HG03159 (cell line): ENCODE data around the gene HOXC6.
"Not testable (repeated sequence)": the region's sequence is repeated elsewhere in the genome, so short reads cannot be mapped to it uniquely, and the experiment has no call there.

Experiments used
- ATAC-seq: cut with Tn5 transposase; IDR thresholded peaks from one replicate; pipeline ENCODE4 v1.9.1; 2021; ENCODE audit warnings: mild to moderate bottlenecking, moderate library complexity; ENCODE audit not compliant: unreplicated experiment

HOXC6 gene

DNA sequence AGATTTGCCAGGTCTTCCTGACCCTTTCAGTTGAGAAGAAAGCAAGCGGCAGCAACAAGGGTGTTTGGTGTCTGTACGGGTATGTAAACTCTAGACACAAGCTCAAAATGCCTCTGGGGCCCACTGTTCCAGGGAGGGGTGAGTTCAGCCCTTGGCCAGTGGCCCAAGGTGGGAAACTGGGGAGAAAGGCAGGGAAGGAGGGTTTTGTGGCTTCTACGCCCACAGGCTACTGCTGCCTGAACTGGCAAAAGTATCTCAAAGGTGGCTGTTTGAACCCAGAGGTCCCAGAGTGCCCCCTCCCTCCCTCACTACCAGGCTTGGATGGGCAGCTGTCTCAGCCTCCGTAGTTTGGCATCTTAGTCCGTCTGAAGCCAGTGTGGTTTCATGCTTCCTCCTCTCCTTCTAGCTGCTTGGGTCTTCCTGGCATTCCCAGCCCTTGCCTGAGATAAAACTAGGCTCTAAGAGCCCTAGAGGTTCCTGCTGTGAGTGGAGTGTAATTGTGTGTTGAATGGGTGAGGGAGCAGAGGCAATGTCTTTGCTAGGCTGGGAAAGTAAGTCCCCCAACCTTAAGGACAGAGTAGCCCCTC, 10.1 kb downstream of the HOXC6 start:
- ATAC-seq: no peak

DNA sequence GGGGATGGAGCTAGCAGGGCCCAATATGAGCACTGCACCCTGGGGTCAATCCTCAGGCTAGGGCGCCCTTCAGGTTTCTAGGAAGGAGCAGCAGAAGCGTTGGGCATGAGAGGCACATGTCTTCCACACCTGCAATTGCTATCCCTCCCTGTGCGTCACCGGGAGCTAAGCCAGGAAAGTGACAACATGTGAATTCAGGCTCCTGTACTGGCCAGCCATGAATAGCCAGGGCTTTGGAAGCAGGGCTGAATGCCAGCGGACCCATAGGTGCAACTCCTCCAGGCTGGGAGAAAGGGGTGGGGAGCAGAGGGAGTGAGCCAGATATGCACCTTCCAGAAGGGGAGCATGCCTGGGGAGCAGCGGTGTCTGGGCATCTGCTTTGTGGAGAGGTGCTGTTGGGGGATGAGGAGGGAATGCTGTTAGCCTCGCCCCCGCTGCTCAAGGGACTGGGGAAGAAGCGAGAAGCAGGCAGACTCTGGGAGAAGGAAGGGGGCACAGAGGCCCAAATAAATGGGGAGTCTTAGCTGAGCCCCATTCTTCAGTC, 10.7 kb downstream of the HOXC6 start:
- ATAC-seq: no peak

DNA sequence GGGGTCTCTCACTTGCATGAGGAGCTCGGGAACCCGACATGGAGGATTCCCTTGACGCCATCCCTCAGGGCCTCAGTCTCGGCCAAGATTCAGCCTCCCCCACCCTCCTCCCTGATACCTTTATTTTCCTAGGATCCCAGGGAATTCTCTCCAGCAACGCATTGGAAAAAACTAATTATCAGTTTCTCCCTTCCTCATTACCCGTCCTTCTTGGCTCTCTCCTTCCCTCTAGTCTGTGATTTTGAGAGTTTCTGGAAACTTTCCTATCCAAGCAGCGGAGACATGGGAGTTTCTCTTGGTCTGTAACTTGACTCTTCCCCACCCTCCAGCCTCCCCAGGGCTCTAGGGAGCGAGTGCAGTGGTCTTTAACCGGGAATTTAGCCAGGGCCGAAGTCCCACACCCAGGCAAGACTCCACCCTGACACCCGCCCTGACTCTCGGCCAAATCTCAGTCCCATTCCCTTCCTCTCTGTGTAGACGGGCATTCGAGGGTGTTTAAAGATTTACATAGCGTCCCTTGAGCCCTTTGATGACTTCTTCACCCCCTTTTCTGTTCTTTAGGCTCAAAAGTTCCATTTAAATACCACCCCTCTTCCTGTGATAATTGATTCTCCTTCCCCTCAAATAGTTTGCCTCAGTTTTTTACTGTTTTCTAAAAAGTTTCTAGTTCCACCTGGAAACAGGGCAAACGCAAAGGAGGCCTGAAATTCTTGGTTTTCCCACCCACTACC, 11.3 kb downstream of the HOXC6 start:
- ATAC-seq: no peak

DNA sequence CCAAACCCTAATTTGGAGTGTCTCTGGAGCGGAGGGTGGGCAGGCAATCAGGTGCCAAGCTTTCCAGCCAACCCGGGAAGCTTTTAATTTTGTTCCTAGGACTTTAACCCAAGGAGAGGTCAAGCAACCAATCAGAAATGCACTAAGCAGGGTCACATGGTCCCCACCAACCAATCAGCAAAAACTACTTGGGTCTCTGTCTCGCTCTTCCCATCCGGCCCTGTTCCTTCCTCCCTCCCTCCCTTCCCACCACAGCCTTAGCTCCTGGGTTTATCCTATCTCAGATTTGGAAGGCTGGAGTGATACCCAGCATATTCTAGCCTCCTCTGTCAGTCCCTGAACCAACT, 11.9 kb downstream of the HOXC6 start:
- ATAC-seq: no peak

DNA sequence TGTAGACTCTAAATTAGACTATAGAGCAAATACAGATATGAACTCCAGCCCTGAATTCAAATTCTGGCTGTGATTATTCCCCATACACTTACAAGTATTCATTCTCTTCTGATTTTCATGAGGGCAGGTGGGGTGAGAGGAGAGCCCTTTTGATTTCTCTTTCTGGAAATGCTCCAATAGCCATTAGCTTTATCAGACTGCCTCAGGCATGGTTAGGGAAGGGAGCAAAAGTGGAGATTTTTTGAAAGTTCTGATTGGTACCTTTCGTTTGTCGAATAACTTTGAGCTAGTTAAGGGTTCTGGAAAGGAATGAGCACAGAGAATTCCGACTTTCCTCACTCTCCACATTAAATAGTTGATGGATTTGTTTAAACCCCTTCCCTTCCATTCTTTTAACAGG, 12.4 kb downstream of the HOXC6 start:
- no peak for ATAC-seq

GRCh38 chr12:54041097-54041690, 13.0 kb downstream of the HOXC6 start:
- ATAC-seq: no peak

GRCh38 chr12:54042033-54042432, 13.8 kb downstream of the HOXC6 start:
- ATAC-seq: not testable (repeated sequence)

DNA sequence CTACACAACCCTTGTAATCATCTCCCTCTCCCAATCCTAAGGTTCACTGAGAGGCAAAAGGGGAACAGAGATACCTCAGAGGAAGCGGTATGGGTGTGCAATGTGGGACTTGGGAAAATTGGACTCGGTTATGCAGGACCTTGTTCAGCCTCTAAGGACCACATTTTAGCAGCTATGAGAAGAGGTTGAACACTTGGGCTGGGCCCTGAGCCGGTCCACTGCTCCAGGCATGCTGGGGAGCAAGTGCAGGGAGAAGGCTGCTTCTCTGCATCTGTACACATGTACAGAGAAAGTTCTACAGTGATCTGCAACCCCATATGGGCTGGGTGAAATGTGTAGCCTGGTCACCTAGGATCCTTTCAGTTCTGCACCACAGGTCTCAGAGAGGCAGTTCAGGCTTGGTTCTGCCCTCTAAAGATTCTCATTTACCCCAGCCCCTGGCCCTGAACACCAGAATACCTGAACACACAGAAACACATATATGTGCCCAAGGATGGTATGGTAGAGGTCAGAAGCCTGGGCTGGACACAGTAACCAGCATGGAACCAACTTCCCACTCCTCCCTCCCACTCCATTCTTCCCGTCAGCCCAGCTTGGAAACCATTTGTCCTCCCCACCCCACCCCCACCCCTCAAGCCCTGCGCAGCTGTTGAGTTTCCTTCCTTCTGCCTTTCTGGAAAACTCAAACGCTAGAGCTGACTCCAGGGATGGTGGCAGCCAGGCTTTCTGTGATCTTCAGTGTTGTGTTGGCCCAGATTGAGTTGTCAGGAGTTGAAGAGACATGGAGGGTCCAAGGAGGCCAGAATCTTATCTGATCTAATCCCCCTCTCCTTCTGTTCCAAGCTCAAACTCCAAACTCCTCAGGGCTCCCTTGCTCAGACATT, 15.0 kb downstream of the HOXC6 start:
- ATAC-seq: no peak

DNA sequence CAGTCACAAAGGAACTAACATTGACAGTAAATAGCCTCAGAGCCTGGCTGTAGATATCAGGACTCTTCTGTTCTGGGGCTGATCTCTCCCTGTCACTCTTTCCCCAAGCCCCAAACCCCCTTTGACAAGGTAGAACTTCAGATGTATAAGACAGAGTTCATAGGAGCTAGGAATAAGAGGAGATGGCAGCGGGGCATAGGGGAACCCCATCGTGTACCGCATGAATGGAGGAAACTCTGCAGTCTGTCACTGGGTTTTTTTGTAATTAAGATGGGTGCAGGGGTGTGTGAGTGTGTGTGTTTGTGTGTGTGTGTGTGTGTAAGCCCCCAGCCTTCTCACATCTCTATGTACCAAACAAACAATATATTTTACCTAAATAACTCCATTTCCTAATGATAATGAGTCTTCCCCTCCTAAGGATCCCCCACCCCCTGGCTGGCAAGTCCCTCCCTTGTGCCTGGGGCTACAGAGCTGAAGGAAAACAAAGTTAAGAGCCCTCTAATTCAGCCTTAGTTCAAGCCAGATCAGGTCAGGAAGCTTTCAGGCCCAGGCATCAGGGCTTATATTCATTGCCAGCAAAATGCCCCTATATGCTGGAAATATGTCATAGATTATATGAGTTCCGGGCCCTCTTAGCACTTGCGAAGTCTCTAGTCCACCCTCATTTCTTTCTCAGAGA, 16.3 kb downstream of the HOXC6 start:
- no peak for ATAC-seq

GRCh38 chr12:54045401-54045800, 17.2 kb downstream of the HOXC6 start:
- ATAC-seq: no peak

GRCh38 chr12:54045868-54046521, 17.8 kb downstream of the HOXC6 start:
- no peak for ATAC-seq

DNA sequence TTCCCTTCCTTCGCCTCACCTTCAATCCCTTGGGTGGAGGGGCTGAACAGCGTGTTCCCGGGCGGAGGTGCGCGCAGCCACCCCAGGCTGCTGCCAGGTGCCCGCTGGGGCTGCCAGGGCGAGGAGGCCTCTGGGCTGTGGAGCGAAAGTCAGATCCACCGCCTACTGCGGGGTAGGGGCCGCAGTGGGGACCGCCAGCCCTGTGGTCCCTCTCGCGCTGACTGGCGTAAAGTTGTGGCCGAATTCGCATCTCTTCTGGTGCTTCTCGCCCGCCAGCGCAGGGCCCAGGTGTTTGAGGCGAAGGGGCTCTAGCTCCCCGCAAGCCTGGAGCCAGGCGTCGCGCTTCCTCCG, 18.5 kb downstream of the HOXC6 start:
- no peak for ATAC-seq

DNA sequence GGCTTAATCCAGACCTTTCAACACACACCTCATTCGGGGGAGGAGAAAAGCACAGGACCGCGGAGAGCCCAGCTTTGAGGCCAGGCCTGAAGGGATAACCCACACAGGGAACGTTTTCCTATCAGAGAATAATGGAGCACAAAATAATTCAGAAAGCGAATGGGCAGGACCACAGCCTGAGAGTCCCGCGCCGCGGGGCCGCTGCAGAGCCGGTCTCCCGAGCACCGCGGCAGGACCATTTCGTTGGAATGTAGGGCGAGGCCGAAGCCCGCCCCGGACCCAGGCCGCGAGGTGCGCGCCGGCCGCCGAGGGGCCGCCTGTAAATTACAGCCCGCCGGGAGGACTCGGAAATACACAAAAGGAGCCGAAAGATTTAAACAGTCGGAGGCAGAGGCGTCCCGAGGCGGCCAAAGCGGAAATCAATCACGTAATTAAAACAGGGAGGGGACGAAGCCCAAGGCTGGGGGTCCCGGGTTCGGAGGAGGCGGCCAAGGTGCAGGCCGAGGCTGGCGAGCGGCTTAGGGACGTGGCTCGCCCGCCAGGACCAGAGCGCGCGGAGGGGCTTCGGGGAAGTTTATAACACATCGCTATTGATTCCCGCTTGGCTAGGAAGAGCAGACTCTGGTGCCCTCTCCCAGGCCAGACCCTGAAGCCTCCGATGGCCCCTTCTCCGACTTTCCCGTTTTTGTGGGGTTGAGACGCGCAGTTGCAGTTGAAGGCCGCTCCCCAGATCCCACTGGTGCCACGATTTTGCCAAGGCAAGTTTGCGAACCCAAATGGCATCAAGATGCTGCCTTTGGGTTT, 19.1 kb downstream of the HOXC6 start:
- no peak for ATAC-seq

DNA sequence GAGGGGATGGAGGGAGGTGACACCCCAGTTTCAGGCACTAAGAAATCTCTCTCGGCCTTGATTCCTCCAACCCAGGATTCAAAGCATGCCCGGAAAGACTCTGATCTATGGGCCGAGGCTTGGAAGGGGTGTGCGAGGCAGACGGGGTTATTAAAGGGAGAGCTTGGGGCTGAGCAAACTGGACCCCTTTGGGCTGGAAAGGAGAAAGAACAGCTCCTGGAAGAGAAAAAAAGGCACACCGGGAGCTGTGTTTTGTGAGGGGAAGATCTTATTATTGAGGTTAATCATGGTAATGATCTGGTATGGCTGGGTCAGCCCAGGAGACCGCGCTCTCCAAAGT, 19.7 kb downstream of the HOXC6 start:
- ATAC-seq: no peak

- no peak for ATAC-seq
These were observed 20.3 kb downstream of the HOXC6 start for GRCh38 chr12:54048406-54049093.

DNA sequence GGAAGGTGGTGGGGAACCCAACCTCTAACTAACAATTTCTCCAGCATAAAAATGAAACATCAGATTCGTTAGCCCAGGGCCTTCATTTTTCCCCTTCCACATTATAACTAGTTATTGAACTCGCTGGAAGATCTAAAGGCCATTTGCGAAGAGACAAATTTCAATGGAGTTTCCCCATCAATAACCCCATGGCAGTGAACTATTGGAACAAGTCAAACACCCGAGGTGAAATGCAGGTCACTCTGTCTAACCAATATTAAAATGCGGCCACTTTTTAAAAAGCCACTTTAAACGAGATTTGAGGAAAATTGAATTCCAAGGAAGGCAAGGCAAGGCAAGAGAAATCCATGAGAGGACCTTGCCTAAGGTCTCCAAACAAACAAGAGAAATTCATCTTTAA, 20.9 kb downstream of the HOXC6 start:
- no peak for ATAC-seq

DNA sequence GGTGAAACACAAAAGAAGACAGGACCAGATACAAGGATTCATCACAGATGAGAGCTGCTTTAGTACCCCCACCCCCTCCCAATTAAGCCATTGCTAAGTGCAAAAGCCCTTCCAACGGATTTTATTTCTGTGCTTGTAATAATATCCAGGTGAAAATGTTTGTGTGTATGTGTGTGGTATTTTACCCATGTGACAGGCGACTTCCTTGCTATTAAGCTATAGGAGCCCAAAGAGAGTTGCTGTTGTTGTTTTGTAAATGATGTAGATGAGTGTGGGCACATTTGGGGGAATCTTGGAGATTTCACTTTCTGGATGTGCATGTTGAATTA, 22.2 kb downstream of the HOXC6 start:
- no peak for ATAC-seq

DNA sequence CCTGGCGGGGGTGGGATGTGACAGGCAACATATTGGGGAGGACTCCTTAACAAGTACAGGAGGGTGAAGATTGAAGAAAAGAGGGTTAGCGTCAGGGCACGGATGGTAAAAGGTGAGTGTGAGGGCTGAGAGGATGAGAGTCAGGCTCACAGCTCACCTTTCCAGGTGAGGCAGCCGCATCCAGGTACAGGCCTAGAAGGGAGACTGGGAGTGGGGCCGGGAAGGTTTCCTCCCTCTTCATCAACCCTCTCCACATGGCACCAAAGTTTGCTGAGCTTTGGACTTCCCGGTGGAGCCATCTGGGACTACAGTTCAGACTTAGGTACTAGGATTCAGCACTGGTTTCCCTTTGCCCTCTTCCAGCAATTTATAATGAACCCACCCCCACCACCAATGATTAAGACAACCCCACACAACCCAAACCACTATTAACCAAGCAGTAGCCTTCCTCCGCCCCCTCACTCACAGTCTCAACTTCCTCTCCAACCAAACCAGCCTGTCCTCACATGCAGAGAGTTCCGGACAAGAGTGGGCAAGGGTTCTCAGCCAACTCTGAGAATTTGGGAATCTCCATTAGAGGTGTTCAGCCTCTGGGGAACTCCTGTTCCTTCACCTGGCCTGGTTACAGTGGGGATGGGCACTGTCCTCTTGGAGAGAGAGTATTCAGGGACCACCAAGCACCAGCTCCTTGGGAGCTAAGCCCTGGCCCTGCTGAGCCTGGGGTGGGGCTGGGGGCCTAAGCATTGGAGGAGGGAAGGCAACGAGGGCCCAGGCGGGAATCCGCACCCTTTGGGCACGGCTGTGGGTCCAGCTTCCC, 23.0 kb downstream of the HOXC6 start:
- no peak for ATAC-seq
